Stimulated activated memory B cell treated with anti-CD40 and anti-IgM and Interleukin-4, amounts not matched to agents 10 μg/mL and 1 μg/mL and 100 μg/mL, for 72 hours (primary cell): ENCODE results near the gene RAX.
A peak's percentile ranks its signal among the peaks of the same experiment; 100 is the strongest.

Experiments used
- ATAC-seq: fragments of 150-1000 bp; cut with Tn5 transposase; 2 replicates; pipeline ENCODE4 v1.10.0; 2021
- H3K27ac Mint-ChIP-seq: one replicate; pipeline ENCODE4 v1.8.0; 2022; ENCODE audit warnings: mild to moderate bottlenecking, mixed read lengths
- H3K27me3 Mint-ChIP-seq: one replicate; pipeline ENCODE4 v1.8.0; 2022; ENCODE audit warnings: mixed read lengths
- H3K36me3 Mint-ChIP-seq: one replicate; pipeline ENCODE4 v1.8.0; 2022; ENCODE audit warnings: mixed read lengths
- H3K4me1 Mint-ChIP-seq: one replicate; pipeline ENCODE4 v1.8.0; 2022; ENCODE audit warnings: mixed read lengths
- H3K4me3 Mint-ChIP-seq: one replicate; pipeline ENCODE4 v1.8.0; 2022; ENCODE audit warnings: mild to moderate bottlenecking, moderate library complexity, mixed read lengths
- H3K9me3 Mint-ChIP-seq: one replicate; pipeline ENCODE4 v1.8.0; 2022; ENCODE audit warnings: mixed read lengths

The RAX gene

GRCh38 chr18:59238385-59238784, 34.9 kb downstream of the RAX start:
- Mint-ChIP-seq H3K4me1 (no peaks in the 10 kb centered on the region), H3K36me3 (no peaks in the 10 kb centered on the region), H3K27me3 (peaks cover 38% of the 10 kb centered on the region), H3K27ac (no peak overlapping the region), H3K9me3 (peaks cover 6% of the 10 kb centered on the region), H3K4me3 (no peak overlapping the region)
- no peak for ATAC-seq

- Mint-ChIP-seq H3K4me1 (no peaks in the 10 kb centered on the region), H3K36me3 (no peaks in the 10 kb centered on the region), H3K9me3 (peaks cover 2% of the 10 kb centered on the region), H3K27ac (no peak overlapping the region), H3K27me3 (peaks cover 61% of the 10 kb centered on the region), H3K4me3 (no peak overlapping the region)
- no peak for ATAC-seq
Measured at GRCh38 chr18:59233017-59233410, 40.2 kb downstream of the RAX start.

- H3K9me3 Mint-ChIP-seq: peaks cover under 1% of the 10 kb centered on the region
- no peaks in the 10 kb centered on the region for H3K36me3 Mint-ChIP-seq
- H3K27me3 Mint-ChIP-seq: peaks cover 61% of the 10 kb centered on the region
- no peak for ATAC-seq
- H3K4me3 Mint-ChIP-seq: no peak overlapping the region
- no peaks in the 10 kb centered on the region for H3K4me1 Mint-ChIP-seq
- H3K27ac Mint-ChIP-seq: no peak overlapping the region
Measured at GRCh38 chr18:59232309-59233016, 40.8 kb downstream of the RAX start.

- H3K36me3 Mint-ChIP-seq: no peaks in the 10 kb centered on the region
- no peaks in the 10 kb centered on the region for H3K4me1 Mint-ChIP-seq
- no peaks in the 10 kb centered on the region for H3K9me3 Mint-ChIP-seq
- no peak for ATAC-seq
- no peak overlapping the region for H3K27ac Mint-ChIP-seq
- H3K27me3 Mint-ChIP-seq: peaks cover 61% of the 10 kb centered on the region
- H3K4me3 Mint-ChIP-seq: no peak overlapping the region
Measured at GRCh38 chr18:59231877-59232276, 41.4 kb downstream of the RAX start.

- Mint-ChIP-seq H3K27me3 (peaks cover 58% of the 10 kb centered on the region), H3K36me3 (no peaks in the 10 kb centered on the region), H3K4me3 (no peak overlapping the region), H3K27ac (no peak overlapping the region), H3K9me3 (no peaks in the 10 kb centered on the region), H3K4me1 (no peaks in the 10 kb centered on the region)
- ATAC-seq: no peak
Measured at GRCh38 chr18:59231114-59231513, 42.1 kb downstream of the RAX start.

GRCh38 chr18:59229701-59230443, 43.4 kb downstream of the RAX start:
- peaks cover 54% of the 10 kb centered on the region for H3K27me3 Mint-ChIP-seq
- no peaks in the 10 kb centered on the region for H3K9me3 Mint-ChIP-seq
- no peaks in the 10 kb centered on the region for H3K36me3 Mint-ChIP-seq
- no peak overlapping the region for H3K4me3 Mint-ChIP-seq
- no peak for ATAC-seq
- no peak overlapping the region for H3K27ac Mint-ChIP-seq
- no peaks in the 10 kb centered on the region for H3K4me1 Mint-ChIP-seq

- Mint-ChIP-seq H3K36me3 (no peaks in the 10 kb centered on the region), H3K9me3 (no peaks in the 10 kb centered on the region), H3K4me1 (no peaks in the 10 kb centered on the region), H3K27ac (no peak overlapping the region), H3K27me3 (peaks cover 54% of the 10 kb centered on the region), H3K4me3 (no peak overlapping the region)
- ATAC-seq: no peak
Measured at GRCh38 chr18:59229191-59229590, 44.1 kb downstream of the RAX start.

GRCh38 chr18:59228351-59228750, 44.9 kb downstream of the RAX start:
- Mint-ChIP-seq H3K4me3 (no peak overlapping the region), H3K4me1 (no peaks in the 10 kb centered on the region), H3K36me3 (no peaks in the 10 kb centered on the region), H3K27me3 (peaks cover 54% of the 10 kb centered on the region), H3K9me3 (no peaks in the 10 kb centered on the region), H3K27ac (no peak overlapping the region)
- ATAC-seq: no peak

GRCh38 chr18:59222341-59222740, 50.9 kb downstream of the RAX start:
- H3K27ac Mint-ChIP-seq: no peak overlapping the region
- peaks cover 26% of the 10 kb centered on the region for H3K4me1 Mint-ChIP-seq
- H3K27me3 Mint-ChIP-seq: peaks cover 64% of the 10 kb centered on the region
- no peak for ATAC-seq
- no peak overlapping the region for H3K4me3 Mint-ChIP-seq
- H3K9me3 Mint-ChIP-seq: no peaks in the 10 kb centered on the region
- H3K36me3 Mint-ChIP-seq: no peaks in the 10 kb centered on the region

GRCh38 chr18:59220784-59221765, 52.2 kb downstream of the RAX start:
- H3K27me3 Mint-ChIP-seq: peaks cover 64% of the 10 kb centered on the region
- H3K36me3 Mint-ChIP-seq: no peaks in the 10 kb centered on the region
- H3K4me1 Mint-ChIP-seq: peaks cover 31% of the 10 kb centered on the region
- peak; percentile 24 for ATAC-seq
- no peaks in the 10 kb centered on the region for H3K9me3 Mint-ChIP-seq
- peak overlapping the region; percentile 34 for H3K4me3 Mint-ChIP-seq
- H3K27ac Mint-ChIP-seq: no peak overlapping the region

GRCh38 chr18:59220164-59220783, 53.0 kb downstream of the RAX start:
- Mint-ChIP-seq H3K4me3 (peak overlapping the region; percentile 8), H3K27ac (no peak overlapping the region), H3K9me3 (no peaks in the 10 kb centered on the region), H3K27me3 (peaks cover 64% of the 10 kb centered on the region), H3K4me1 (peaks cover 31% of the 10 kb centered on the region), H3K36me3 (no peaks in the 10 kb centered on the region)
- no peak for ATAC-seq

- peak within 1 kb of the TSS; percentile 34 for H3K4me3 Mint-ChIP-seq
- no peaks in the 10 kb centered on the region for H3K36me3 Mint-ChIP-seq
- peaks cover 31% of the 10 kb centered on the region for H3K4me1 Mint-ChIP-seq
- no peaks in the 10 kb centered on the region for H3K9me3 Mint-ChIP-seq
- ATAC-seq: no peak
- H3K27ac Mint-ChIP-seq: no peak within 1 kb of the TSS
- peaks cover 65% of the 10 kb centered on the region for H3K27me3 Mint-ChIP-seq
Measured at GRCh38 chr18:59219672-59220163, 53.5 kb downstream of the RAX start, which contains the start of gene GRP. GRP (plus strand) TSS chr18:59220158; CDS start chr18:59220266, 108 bp downstream.

- Mint-ChIP-seq H3K27ac (no peak overlapping the region), H3K27me3 (peaks cover 79% of the 10 kb centered on the region), H3K9me3 (no peaks in the 10 kb centered on the region), H3K4me3 (no peak overlapping the region), H3K36me3 (no peaks in the 10 kb centered on the region), H3K4me1 (peaks cover 31% of the 10 kb centered on the region)
- ATAC-seq: no peak
Measured at GRCh38 chr18:59218018-59218417, 55.2 kb downstream of the RAX start.
